ENCODE results near the gene PTPRC. TPM values are rescaled to one million over a fixed set of nuclear protein-coding genes. Genes with fewer than 3 reads are reported as not detected.

The PTPRC gene
- polyA plus RNA-seq, 1 donor (not counting 4 experiments of a cell fraction or from before 2014, with no cell fraction given) = not detected

DNA sequence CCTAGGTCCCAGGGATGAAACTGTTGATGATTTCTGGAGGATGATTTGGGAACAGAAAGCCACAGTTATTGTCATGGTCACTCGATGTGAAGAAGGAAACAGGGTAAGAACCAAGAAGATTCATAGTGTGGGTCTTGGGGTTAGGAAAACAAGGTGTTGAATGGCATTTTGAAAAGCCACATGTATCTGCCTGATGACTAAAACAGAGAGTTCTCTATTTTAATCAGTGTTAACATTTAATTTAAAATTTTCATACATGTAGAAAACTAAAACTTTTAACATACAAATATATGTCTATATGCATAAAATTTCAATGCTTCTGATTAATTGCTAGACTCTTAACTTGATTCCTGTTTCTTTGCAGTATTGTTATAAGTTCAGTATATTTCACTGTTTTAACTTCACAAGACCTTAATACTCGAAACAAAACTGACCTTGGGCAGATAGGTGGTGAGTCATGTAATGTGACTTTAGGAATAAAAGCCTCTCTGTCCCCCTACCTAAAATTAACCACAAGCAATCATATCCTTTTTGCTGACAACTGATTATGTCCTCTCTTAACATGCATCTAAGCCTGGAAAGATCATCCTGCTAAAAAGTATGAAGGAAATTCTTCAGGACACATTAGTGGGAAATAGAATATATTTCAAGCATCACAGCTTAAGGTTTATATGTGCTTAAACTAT is 95.6 kb downstream of the PTPRC start:
- Histone ChIP-seq H3K4me2 (ENCODE audit: control insufficient read depth, extremely low read depth, insufficient read depth, low read depth, low read length) (no peak overlapping the region), H3K27me3 (ENCODE audit: control insufficient read depth, extremely low read depth, insufficient read depth, low read length) (no peaks in the 10 kb centered on the region), H3K36me3 (ENCODE audit: control insufficient read depth in 2 of 2, extremely low read depth in 1 of 2, insufficient read depth in 2 of 2, low read length in 2 of 2) (no peaks in the 10 kb centered on the region), H3K9ac (ENCODE audit: control insufficient read depth, extremely low read depth, insufficient read depth, low read length) (no peak overlapping the region), H3K79me2 (ENCODE audit: control insufficient read depth, insufficient read depth, low read length) (no peaks in the 10 kb centered on the region), H3K9me1 (ENCODE audit: control insufficient read depth, extremely low read depth, insufficient read depth, low read length) (no peaks in the 10 kb centered on the region), H3K4me3 (ENCODE audit: control insufficient read depth in 2 of 3, extremely low read depth in 1 of 3, insufficient read depth in 2 of 3, low read depth in 1 of 3, low read length in 3 of 3) (no peak overlapping the region), H4K20me1 (ENCODE audit: control insufficient read depth, extremely low read depth, insufficient read depth, low read length) (no peaks in the 10 kb centered on the region), H2AFZ (ENCODE audit: control insufficient read depth, low read length) (no peak overlapping the region), H3K4me1 (ENCODE audit: control insufficient read depth, extremely low read depth, insufficient read depth, low read length) (no peaks in the 10 kb centered on the region), H3K9me3 (ENCODE audit: control insufficient read depth, low read depth, low read length) (peaks cover 2% of the 10 kb centered on the region), H3K27ac (ENCODE audit: control insufficient read depth, insufficient read depth, low read length) (no peak overlapping the region)
- TF ChIP-seq, protein P1, sequence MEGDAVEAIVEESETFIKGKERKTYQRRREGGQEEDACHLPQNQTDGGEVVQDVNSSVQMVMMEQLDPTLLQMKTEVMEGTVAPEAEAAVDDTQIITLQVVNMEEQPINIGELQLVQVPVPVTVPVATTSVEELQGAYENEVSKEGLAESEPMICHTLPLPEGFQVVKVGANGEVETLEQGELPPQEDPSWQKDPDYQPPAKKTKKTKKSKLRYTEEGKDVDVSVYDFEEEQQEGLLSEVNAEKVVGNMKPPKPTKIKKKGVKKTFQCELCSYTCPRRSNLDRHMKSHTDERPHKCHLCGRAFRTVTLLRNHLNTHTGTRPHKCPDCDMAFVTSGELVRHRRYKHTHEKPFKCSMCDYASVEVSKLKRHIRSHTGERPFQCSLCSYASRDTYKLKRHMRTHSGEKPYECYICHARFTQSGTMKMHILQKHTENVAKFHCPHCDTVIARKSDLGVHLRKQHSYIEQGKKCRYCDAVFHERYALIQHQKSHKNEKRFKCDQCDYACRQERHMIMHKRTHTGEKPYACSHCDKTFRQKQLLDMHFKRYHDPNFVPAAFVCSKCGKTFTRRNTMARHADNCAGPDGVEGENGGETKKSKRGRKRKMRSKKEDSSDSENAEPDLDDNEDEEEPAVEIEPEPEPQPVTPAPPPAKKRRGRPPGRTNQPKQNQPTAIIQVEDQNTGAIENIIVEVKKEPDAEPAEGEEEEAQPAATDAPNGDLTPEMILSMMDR (optimal IDR thresholded peaks at IDR 0.05 in 1 of 3, IDR thresholded peaks at IDR 0.05 in 1 of 3, conservative IDR thresholded peaks at IDR 0.05 in 1 of 3; ENCODE audit: extremely low read depth in 1 of 3, insufficient read depth in 2 of 3, low read length in 3 of 3) = no peak
- no peak for TF ChIP-seq EZH2 (IDR thresholded peaks at IDR 0.05; ENCODE audit: low read length)
- no peak for DNase-seq (ENCODE audit: low read depth, low spot score)
- dilution Hi-C loops (cut with MboI; ENCODE audit: extremely low pct_ligation_motif_present, low sequenced_read_pairs) = no loop called here
- no peak for FAIRE-seq

DNA sequence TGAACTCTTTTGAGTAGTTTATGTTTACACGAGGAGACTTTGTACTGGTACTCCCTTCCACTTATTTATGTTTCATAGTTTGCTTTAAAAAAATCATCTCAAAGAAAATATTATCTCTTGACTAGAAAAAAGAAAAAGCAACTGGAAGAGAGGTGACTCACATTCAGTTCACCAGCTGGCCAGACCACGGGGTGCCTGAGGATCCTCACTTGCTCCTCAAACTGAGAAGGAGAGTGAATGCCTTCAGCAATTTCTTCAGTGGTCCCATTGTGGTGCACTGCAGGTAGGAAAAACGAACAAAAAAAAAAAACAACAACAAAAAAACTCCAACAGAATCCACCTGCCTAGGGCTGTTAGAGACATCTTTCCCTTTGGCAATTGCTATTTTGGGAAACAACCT is 102.9 kb downstream of the PTPRC start:
- no peak for TF ChIP-seq EZH2 (IDR thresholded peaks at IDR 0.05; ENCODE audit: low read length)
- TF ChIP-seq, protein P1 (optimal IDR thresholded peaks at IDR 0.05 in 1 of 3, IDR thresholded peaks at IDR 0.05 in 1 of 3, conservative IDR thresholded peaks at IDR 0.05 in 1 of 3; ENCODE audit: extremely low read depth in 1 of 3, insufficient read depth in 2 of 3, low read length in 3 of 3) = no peak
- DNase-seq (ENCODE audit: low read depth, low spot score) (no peak), FAIRE-seq (no peak)
- Histone ChIP-seq H3K79me2 (ENCODE audit: control insufficient read depth, insufficient read depth, low read length) (no peaks in the 10 kb centered on the region), H2AFZ (ENCODE audit: control insufficient read depth, low read length) (no peak overlapping the region), H3K36me3 (ENCODE audit: control insufficient read depth in 2 of 2, extremely low read depth in 1 of 2, insufficient read depth in 2 of 2, low read length in 2 of 2) (no peaks in the 10 kb centered on the region), H3K27ac (ENCODE audit: control insufficient read depth, insufficient read depth, low read length) (no peak overlapping the region), H3K9ac (ENCODE audit: control insufficient read depth, extremely low read depth, insufficient read depth, low read length) (no peak overlapping the region), H3K4me2 (ENCODE audit: control insufficient read depth, extremely low read depth, insufficient read depth, low read depth, low read length) (no peak overlapping the region), H4K20me1 (ENCODE audit: control insufficient read depth, extremely low read depth, insufficient read depth, low read length) (no peaks in the 10 kb centered on the region), H3K9me1 (ENCODE audit: control insufficient read depth, extremely low read depth, insufficient read depth, low read length) (no peaks in the 10 kb centered on the region), H3K9me3 (ENCODE audit: control insufficient read depth, low read depth, low read length) (peaks cover 2% of the 10 kb centered on the region), H3K4me3 (ENCODE audit: control insufficient read depth in 2 of 3, extremely low read depth in 1 of 3, insufficient read depth in 2 of 3, low read depth in 1 of 3, low read length in 3 of 3) (no peak overlapping the region), H3K27me3 (ENCODE audit: control insufficient read depth, extremely low read depth, insufficient read depth, low read length) (no peaks in the 10 kb centered on the region), H3K4me1 (ENCODE audit: control insufficient read depth, extremely low read depth, insufficient read depth, low read length) (no peaks in the 10 kb centered on the region)
- dilution Hi-C loops (cut with MboI; ENCODE audit: extremely low pct_ligation_motif_present, low sequenced_read_pairs) = no loop called here

Data from keratinocyte (primary cell).